ENCODE measurements around the gene EME2. TPM values are rescaled to one million over a fixed set of nuclear protein-coding genes. Genes with fewer than 3 reads are reported as not detected.

The EME2 gene
- total RNA-seq, 1 experiment from 2014 or later = 63.6 TPM

GRCh38 chr16:1743376-1744337 is 29.0 kb upstream of the EME2 start:
- H3K27ac ChIP-seq (ENCODE audit: insufficient read length, low read depth, low read length) = no peak overlapping the region

More at GRCh38 chr16:1743376-1744337, 29.0 kb upstream of the EME2 start:
- Histone ChIP-seq H2AFZ (ENCODE audit: low read length) (no peak overlapping the region), H4K20me1 (ENCODE audit: control insufficient read depth, insufficient read depth, insufficient read length) (peaks cover 3% of the 10 kb centered on the region), H3K14ac (ENCODE audit: insufficient read depth, low read length) (no peak overlapping the region), H3K23ac (ENCODE audit: insufficient read length, low read depth, low read length) (no peak overlapping the region), H3K4me2 (ENCODE audit: insufficient read depth, insufficient read length, low read length) (no peak overlapping the region), H3K4me1 (ENCODE audit: insufficient read depth, low read length) (no peaks in the 10 kb centered on the region), H2BK12ac (ENCODE audit: insufficient read length, low read depth, low read length) (no peak overlapping the region), H4K8ac (replicated peaks; ENCODE audit: insufficient read length, low read depth, low read length) (no peak overlapping the region), H3K9me3 (ENCODE audit: control insufficient read depth, low read depth, low read length) (peaks cover 9% of the 10 kb centered on the region), H3K56ac (ENCODE audit: insufficient read length, low read depth, low read length) (no peak overlapping the region), H2BK20ac (ENCODE audit: low read depth, low read length, poor library complexity, severe bottlenecking) (no peak overlapping the region), H3K18ac (ENCODE audit: insufficient read length, low read depth, low read length) (no peak overlapping the region), H4K91ac (ENCODE audit: insufficient read length, low read depth, low read length) (no peak overlapping the region), H4K5ac (ENCODE audit: insufficient read length, low read depth, low read length) (no peak overlapping the region), H2AK5ac (ENCODE audit: insufficient read length, low read length) (no peak overlapping the region), H3K9ac (ENCODE audit: extremely low read depth, insufficient read length, low read length) (no peak overlapping the region), H3K23me2 (ENCODE audit: insufficient read length, low read depth, low read length, poor library complexity, severe bottlenecking) (no peaks in the 10 kb centered on the region), H3K4ac (ENCODE audit: low read depth, low read length) (no peak overlapping the region), H3K27me3 (ENCODE audit: insufficient read depth, low read length) (no peaks in the 10 kb centered on the region), H3K79me1 (ENCODE audit: insufficient read depth, low read depth, low read length, poor library complexity, severe bottlenecking) (no peaks in the 10 kb centered on the region), H2BK15ac (ENCODE audit: low read depth, low read length) (no peak overlapping the region), H3K79me2 (ENCODE audit: insufficient read depth, low read length) (no peaks in the 10 kb centered on the region), H3T11ph (ENCODE audit: low read length) (no peak overlapping the region), H2BK120ac (ENCODE audit: low read depth, low read length, poor library complexity, severe bottlenecking) (no peak overlapping the region), H2BK5ac (ENCODE audit: insufficient read length, low read length) (no peak overlapping the region)
- no peaks in the 10 kb centered on the region for H3K9me3 Mint-ChIP-seq
- WGBS (ENCODE audit: extremely low coverage, insufficient read length, low lambda C conversion rate) = no CpG with 5 or more reads among the region's 32 CpGs
- H3K4me3 Mint-ChIP-seq = no peak overlapping the region
- H3K36me3 Mint-ChIP-seq (ENCODE audit: insufficient read depth in 1 of 3, low read depth in 3 of 3) = peaks cover 3 to 7% (median 5%) of the 10 kb centered on the region in 3 experiments; a peak in 6 of 7 replicates
- H3K27ac Mint-ChIP-seq = no peak overlapping the region
- peak; percentile 27 for DNase-seq
- TF ChIP-seq CTCF (conservative IDR thresholded peaks at IDR 0.05) = no peak
- H3K27me3 Mint-ChIP-seq (ENCODE audit: low read depth) = no peaks in the 10 kb centered on the region; the same call in 1 of the 2 replicates
- H3K4me1 Mint-ChIP-seq = no peaks in the 10 kb centered on the region

Measured in H9 (cell line).